IMR-90 (cell line): ENCODE measurements around the gene SERPINF2.

Experiments
- CEBPB ChIP-seq: IDR thresholded peaks from 2 replicates; pipeline ENCODE4 v1.6.1; 2012; ENCODE audit warnings: low read depth, low read length, improper control_type of control experiment
- CHD1 ChIP-seq: IDR thresholded peaks from 2 replicates; pipeline ENCODE4 v1.6.1; 2012; ENCODE audit warnings: low read depth, low read length, improper control_type of control experiment
- FOS ChIP-seq: fragments of 150-350 bp; IDR thresholded peaks from 2 replicates; pipeline ENCODE4 v1.6.1; 2016; ENCODE audit warnings: low read depth, low read length
- MAFK ChIP-seq: IDR thresholded peaks from 2 replicates; pipeline ENCODE4 v1.6.1; 2012; ENCODE audit warnings: low read depth, low read length, improper control_type of control experiment
- MAZ ChIP-seq: IDR thresholded peaks from 2 replicates; pipeline ENCODE4 v1.6.1; 2012; ENCODE audit warnings: low read depth, mild to moderate bottlenecking, low read length, improper control_type of control experiment, moderate library complexity, borderline replicate concordance
- MXI1 ChIP-seq: IDR thresholded peaks from 2 replicates; pipeline ENCODE4 v1.6.1; 2012; ENCODE audit warnings: low read depth, mild to moderate bottlenecking, low read length, moderate library complexity, borderline replicate concordance
- NFE2L2 ChIP-seq: fragments of 150-350 bp; IDR thresholded peaks from 2 replicates; pipeline ENCODE4 v1.6.1; 2016; ENCODE audit warnings: low read depth, mild to moderate bottlenecking, low read length
- POLR2A ChIP-seq: IDR thresholded peaks from 2 replicates; pipeline ENCODE4 v1.6.1; 2012; ENCODE audit warnings: mild to moderate bottlenecking, low read depth, low read length
- RCOR1 ChIP-seq: IDR thresholded peaks from 2 replicates; pipeline ENCODE4 v1.6.1; 2012; ENCODE audit warnings: mild to moderate bottlenecking, low read length, improper control_type of control experiment; ENCODE audit not compliant: insufficient replicate concordance
- RFX5 ChIP-seq: IDR thresholded peaks from 2 replicates; pipeline ENCODE4 v1.8.0; 2012; ENCODE audit warnings: low read depth, mild to moderate bottlenecking, low read length, moderate library complexity
- SMC3 ChIP-seq: fragments of 150-350 bp; IDR thresholded peaks from 2 replicates; pipeline ENCODE4 v1.6.1; 2016; ENCODE audit warnings: low read depth, mild to moderate bottlenecking, antibody characterized with exemption, low read length, moderate library complexity
- TF ChIP-seq, protein P1 (sequence below): conservative IDR thresholded peaks from 2 replicates; pipeline ENCODE4 v1.5.1; 2012; ENCODE audit warnings: mild to moderate bottlenecking, low read depth, low read length, improper control_type of control experiment
- TF ChIP-seq, protein P2 (sequence below): fragments of 150-350 bp; IDR thresholded peaks from 2 replicates; pipeline ENCODE4 v1.6.1; 2017; ENCODE audit warnings: mild to moderate bottlenecking, antibody characterized with exemption, low read length, low read depth

DNA sequence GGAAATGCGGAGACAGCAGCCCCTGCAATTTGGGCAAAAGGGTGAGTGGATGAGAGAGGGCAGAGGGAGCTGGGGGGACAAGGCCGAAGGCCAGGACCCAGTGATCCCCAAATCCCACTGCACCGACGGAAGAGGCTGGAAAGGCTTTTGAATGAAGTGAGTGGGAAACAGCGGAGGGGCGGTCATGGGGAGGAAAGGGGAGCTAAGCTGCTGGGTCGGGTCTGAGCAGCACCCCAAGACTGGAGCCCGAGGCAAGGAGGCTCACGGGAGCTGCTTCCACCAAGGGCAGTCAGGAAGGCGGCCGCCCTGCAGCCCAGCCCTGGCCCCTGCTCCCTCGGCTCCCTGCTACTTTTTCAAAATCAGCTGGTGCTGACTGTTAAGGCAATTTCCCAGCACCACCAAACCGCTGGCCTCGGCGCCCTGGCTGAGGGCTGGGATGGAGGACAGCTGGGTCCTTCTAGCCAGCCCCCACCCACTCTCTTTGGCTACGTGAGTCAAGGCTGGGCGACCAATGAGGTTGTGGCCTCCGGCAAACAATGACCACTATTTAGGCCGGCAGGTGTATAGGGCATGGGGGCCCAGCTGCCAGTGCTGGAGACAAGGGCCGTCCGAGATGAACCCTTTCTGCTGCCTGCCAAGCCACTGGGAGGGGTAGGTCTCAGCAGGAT lies 19.7 kb downstream of the SERPINF2 start:
- no peak for TF ChIP-seq NFE2L2
- TF ChIP-seq, protein P1, sequence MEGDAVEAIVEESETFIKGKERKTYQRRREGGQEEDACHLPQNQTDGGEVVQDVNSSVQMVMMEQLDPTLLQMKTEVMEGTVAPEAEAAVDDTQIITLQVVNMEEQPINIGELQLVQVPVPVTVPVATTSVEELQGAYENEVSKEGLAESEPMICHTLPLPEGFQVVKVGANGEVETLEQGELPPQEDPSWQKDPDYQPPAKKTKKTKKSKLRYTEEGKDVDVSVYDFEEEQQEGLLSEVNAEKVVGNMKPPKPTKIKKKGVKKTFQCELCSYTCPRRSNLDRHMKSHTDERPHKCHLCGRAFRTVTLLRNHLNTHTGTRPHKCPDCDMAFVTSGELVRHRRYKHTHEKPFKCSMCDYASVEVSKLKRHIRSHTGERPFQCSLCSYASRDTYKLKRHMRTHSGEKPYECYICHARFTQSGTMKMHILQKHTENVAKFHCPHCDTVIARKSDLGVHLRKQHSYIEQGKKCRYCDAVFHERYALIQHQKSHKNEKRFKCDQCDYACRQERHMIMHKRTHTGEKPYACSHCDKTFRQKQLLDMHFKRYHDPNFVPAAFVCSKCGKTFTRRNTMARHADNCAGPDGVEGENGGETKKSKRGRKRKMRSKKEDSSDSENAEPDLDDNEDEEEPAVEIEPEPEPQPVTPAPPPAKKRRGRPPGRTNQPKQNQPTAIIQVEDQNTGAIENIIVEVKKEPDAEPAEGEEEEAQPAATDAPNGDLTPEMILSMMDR, result no peak
- no peak for TF ChIP-seq POLR2A
- no peak for TF ChIP-seq FOS
- no peak for TF ChIP-seq SMC3
- TF ChIP-seq, protein P2, sequence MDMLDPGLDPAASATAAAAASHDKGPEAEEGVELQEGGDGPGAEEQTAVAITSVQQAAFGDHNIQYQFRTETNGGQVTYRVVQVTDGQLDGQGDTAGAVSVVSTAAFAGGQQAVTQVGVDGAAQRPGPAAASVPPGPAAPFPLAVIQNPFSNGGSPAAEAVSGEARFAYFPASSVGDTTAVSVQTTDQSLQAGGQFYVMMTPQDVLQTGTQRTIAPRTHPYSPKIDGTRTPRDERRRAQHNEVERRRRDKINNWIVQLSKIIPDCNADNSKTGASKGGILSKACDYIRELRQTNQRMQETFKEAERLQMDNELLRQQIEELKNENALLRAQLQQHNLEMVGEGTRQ, result no peak
- no peak for TF ChIP-seq MXI1
- TF ChIP-seq MAFK, result no peak
- TF ChIP-seq RFX5, result no peak
- TF ChIP-seq RCOR1, result no peak
- no peak for TF ChIP-seq MAZ
- TF ChIP-seq CHD1, result no peak
- no peak for TF ChIP-seq CEBPB
